Measurements from ENCODE around the gene FGF12. TPM values are rescaled to one million over a fixed set of nuclear protein-coding genes. Genes with fewer than 3 reads are reported as not detected.

Gene FGF12
- total RNA-seq, 4 donors from 2014 or later = 0.32 to 0.55 TPM; not detected in 2

GRCh38 chr3:192566706-192567290 lies 160.5 kb downstream of the FGF12 start:
- H3K27me3 ChIP-seq = no peaks in the 10 kb centered on the region
- H3K27ac ChIP-seq = no peak overlapping the region
- DNase-seq = peak; percentile 54
- H3K4me3 ChIP-seq = no peak overlapping the region
- in situ Hi-C loops (cut with MboI; ENCODE audit: low pct_ligation_motif_present in 1 of 4, low pct_unique_long_range_greater_than_20kb in 1 of 4, low sequenced_read_pairs in 3 of 4) (loop anchor here in 3 of 4 donors (5.0 to 25.0 kb wide), 5 partner anchors 221 to 998 kb away; partner anchors contain the start of gene ATP13A4 (in 1 of the 3)), intact Hi-C loops (cut with DNase I; ENCODE audit: low total_unique reads) (no loop called here)
- TF ChIP-seq POLR2AphosphoS5 (IDR thresholded peaks at IDR 0.05) (no peak), CTCF (IDR thresholded peaks at IDR 0.05) (peak; percentile 45 to 67 (median 61))
- H3K9me3 ChIP-seq = no peaks in the 10 kb centered on the region
- H3K4me1 ChIP-seq = no peaks in the 10 kb centered on the region
- no peaks in the 10 kb centered on the region for H3K36me3 ChIP-seq
- 10 to 15% methylated on average over 6 of the region's 6 CpGs for WGBS, 2 donors (ENCODE audit: low coverage in 1 of 2)

GRCh38 chr3:192564611-192565010 lies 162.7 kb downstream of the FGF12 start:
- DNase-seq = no peak
- H3K36me3 ChIP-seq = no peaks in the 10 kb centered on the region
- H3K4me3 ChIP-seq = no peak overlapping the region
- in situ Hi-C loops (cut with MboI; ENCODE audit: low pct_ligation_motif_present in 1 of 4, low pct_unique_long_range_greater_than_20kb in 1 of 4, low sequenced_read_pairs in 3 of 4) (loop anchor here in 3 of 4 donors (5.0 to 25.0 kb wide), 5 partner anchors 223 to 1000 kb away; partner anchors contain the start of gene ATP13A4 (in 1 of the 3)), intact Hi-C loops (cut with DNase I; ENCODE audit: low total_unique reads) (no loop called here)
- H3K27ac ChIP-seq = no peak overlapping the region
- H3K27me3 ChIP-seq = no peaks in the 10 kb centered on the region
- TF ChIP-seq POLR2AphosphoS5 (IDR thresholded peaks at IDR 0.05) = no peak
- no peak for TF ChIP-seq CTCF (IDR thresholded peaks at IDR 0.05)
- TF ChIP-seq POLR2A (IDR thresholded peaks at IDR 0.05) = no peak
- no peak for TF ChIP-seq EP300 (IDR thresholded peaks at IDR 0.05; ENCODE audit: low read depth)
- H3K4me1 ChIP-seq = no peaks in the 10 kb centered on the region
- H3K9me3 ChIP-seq = no peaks in the 10 kb centered on the region

- Histone ChIP-seq H3K27ac (no peak overlapping the region), H3K4me1 (no peaks in the 10 kb centered on the region), H3K9me3 (no peaks in the 10 kb centered on the region), H3K4me3 (no peak overlapping the region), H3K36me3 (no peaks in the 10 kb centered on the region), H3K27me3 (no peaks in the 10 kb centered on the region)
- in situ Hi-C loops (cut with MboI; ENCODE audit: low pct_ligation_motif_present in 1 of 4, low pct_unique_long_range_greater_than_20kb in 1 of 4, low sequenced_read_pairs in 3 of 4) = loop anchor here in 3 of 4 donors (10.0 to 25.0 kb wide), 4 partner anchors 224 to 1001 kb away; partner anchors contain the start of gene ATP13A4 (in 1 of the 3)
- no peak for DNase-seq
- intact Hi-C loops (cut with DNase I; ENCODE audit: low total_unique reads) = no loop called here
- TF ChIP-seq POLR2AphosphoS5 (IDR thresholded peaks at IDR 0.05) (no peak), EP300 (IDR thresholded peaks at IDR 0.05; ENCODE audit: low read depth) (no peak), POLR2A (IDR thresholded peaks at IDR 0.05) (no peak)
Measured at GRCh38 chr3:192563417-192563816, 163.9 kb downstream of the FGF12 start.

GRCh38 chr3:192553707-192554106 lies 173.6 kb downstream of the FGF12 start:
- H3K4me3 ChIP-seq = no peak overlapping the region
- in situ Hi-C loops (cut with MboI; ENCODE audit: low pct_ligation_motif_present in 1 of 4, low pct_unique_long_range_greater_than_20kb in 1 of 4, low sequenced_read_pairs in 3 of 4) = loop anchor here in 1 of 4 donors (25.0 kb wide), 2 partner anchors 234 to 1009 kb away; partner anchors contain the start of gene ATP13A4
- no peaks in the 10 kb centered on the region for H3K4me1 ChIP-seq
- intact Hi-C loops (cut with DNase I; ENCODE audit: low total_unique reads) = no loop called here
- no peak for DNase-seq
- H3K9me3 ChIP-seq = no peaks in the 10 kb centered on the region
- TF ChIP-seq CTCF (IDR thresholded peaks at IDR 0.05) (no peak), POLR2A (IDR thresholded peaks at IDR 0.05) (no peak), POLR2AphosphoS5 (IDR thresholded peaks at IDR 0.05) (no peak), EP300 (IDR thresholded peaks at IDR 0.05; ENCODE audit: low read depth) (no peak)
- WGBS, 2 donors (ENCODE audit: low coverage in 1 of 2) = 72% methylated on average over 3 to 5 of the region's 5 CpGs
- H3K27me3 ChIP-seq = no peaks in the 10 kb centered on the region
- no peak overlapping the region for H3K27ac ChIP-seq
- H3K36me3 ChIP-seq = no peaks in the 10 kb centered on the region
